Glutamatergic neuron (in vitro differentiated cells): ENCODE results near the gene GABRR1. TPM values are rescaled to one million over a fixed set of nuclear protein-coding genes. Genes with fewer than 3 reads are reported as not detected.

Source experiments
- DNase-seq: peaks from one replicate; pipeline ENCODE4 v3.0.0; 2022
- H3K27ac Mint-ChIP-seq: one replicate; pipeline ENCODE4 v1.8.0; 2020; ENCODE audit warnings: mild to moderate bottlenecking, mixed read lengths, inconsistent platforms; ENCODE audit not compliant: unreplicated experiment
- H3K27me3 Mint-ChIP-seq: one replicate; pipeline ENCODE4 v1.8.0; 2020; ENCODE audit warnings: mild to moderate bottlenecking, moderate library complexity, mixed read lengths, inconsistent platforms; ENCODE audit not compliant: unreplicated experiment
- H3K36me3 Mint-ChIP-seq: one replicate; pipeline ENCODE4 v1.8.0; 2020; ENCODE audit warnings: mild to moderate bottlenecking, mixed read lengths, inconsistent platforms; ENCODE audit not compliant: unreplicated experiment
- H3K4me1 Mint-ChIP-seq: one replicate; pipeline ENCODE4 v1.8.0; 2020; ENCODE audit warnings: mild to moderate bottlenecking, low read depth, mixed read lengths, inconsistent platforms; ENCODE audit not compliant: unreplicated experiment
- H3K4me3 Mint-ChIP-seq: one replicate; pipeline ENCODE4 v1.8.0; 2020; ENCODE audit warnings: mild to moderate bottlenecking, mixed read lengths, inconsistent platforms; ENCODE audit not compliant: unreplicated experiment
- H3K9me3 Mint-ChIP-seq: one replicate; pipeline ENCODE4 v1.8.0; 2020; ENCODE audit warnings: mild to moderate bottlenecking, moderate library complexity, mixed read lengths, inconsistent platforms; ENCODE audit not compliant: unreplicated experiment
- total RNA-seq: library from RNA; stranded (reverse); fragmentation: NEBNext Ultra II Directional; extraction: Animal tissue kit (Norgen Biotek cat#: 25700); gene quantifications from one replicate; pipeline ENCODE4 v1.2.1, GENCODE V29; 2021; ENCODE audit not compliant: unreplicated experiment
- TF ChIP-seq, protein P1 (sequence below): fragments of 200-600 bp; sonication (generic); IDR thresholded peaks from one replicate; pipeline ENCODE4 v1.5.0; 2021; ENCODE audit not compliant: partially characterized antibody, unreplicated experiment

Gene GABRR1
- total RNA-seq, 1 donor from 2014 or later: not detected

GRCh38 chr6:89161326-89162046 lies 55.7 kb downstream of the GABRR1 start:
- Mint-ChIP-seq H3K9me3 (no peaks in the 10 kb centered on the region), H3K27ac (no peak overlapping the region), H3K4me3 (no peak overlapping the region), H3K36me3 (no peaks in the 10 kb centered on the region), H3K27me3 (no peaks in the 10 kb centered on the region), H3K4me1 (no peaks in the 10 kb centered on the region)
- TF ChIP-seq, protein P1, sequence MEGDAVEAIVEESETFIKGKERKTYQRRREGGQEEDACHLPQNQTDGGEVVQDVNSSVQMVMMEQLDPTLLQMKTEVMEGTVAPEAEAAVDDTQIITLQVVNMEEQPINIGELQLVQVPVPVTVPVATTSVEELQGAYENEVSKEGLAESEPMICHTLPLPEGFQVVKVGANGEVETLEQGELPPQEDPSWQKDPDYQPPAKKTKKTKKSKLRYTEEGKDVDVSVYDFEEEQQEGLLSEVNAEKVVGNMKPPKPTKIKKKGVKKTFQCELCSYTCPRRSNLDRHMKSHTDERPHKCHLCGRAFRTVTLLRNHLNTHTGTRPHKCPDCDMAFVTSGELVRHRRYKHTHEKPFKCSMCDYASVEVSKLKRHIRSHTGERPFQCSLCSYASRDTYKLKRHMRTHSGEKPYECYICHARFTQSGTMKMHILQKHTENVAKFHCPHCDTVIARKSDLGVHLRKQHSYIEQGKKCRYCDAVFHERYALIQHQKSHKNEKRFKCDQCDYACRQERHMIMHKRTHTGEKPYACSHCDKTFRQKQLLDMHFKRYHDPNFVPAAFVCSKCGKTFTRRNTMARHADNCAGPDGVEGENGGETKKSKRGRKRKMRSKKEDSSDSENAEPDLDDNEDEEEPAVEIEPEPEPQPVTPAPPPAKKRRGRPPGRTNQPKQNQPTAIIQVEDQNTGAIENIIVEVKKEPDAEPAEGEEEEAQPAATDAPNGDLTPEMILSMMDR: no peak
- DNase-seq: no peak

DNA sequence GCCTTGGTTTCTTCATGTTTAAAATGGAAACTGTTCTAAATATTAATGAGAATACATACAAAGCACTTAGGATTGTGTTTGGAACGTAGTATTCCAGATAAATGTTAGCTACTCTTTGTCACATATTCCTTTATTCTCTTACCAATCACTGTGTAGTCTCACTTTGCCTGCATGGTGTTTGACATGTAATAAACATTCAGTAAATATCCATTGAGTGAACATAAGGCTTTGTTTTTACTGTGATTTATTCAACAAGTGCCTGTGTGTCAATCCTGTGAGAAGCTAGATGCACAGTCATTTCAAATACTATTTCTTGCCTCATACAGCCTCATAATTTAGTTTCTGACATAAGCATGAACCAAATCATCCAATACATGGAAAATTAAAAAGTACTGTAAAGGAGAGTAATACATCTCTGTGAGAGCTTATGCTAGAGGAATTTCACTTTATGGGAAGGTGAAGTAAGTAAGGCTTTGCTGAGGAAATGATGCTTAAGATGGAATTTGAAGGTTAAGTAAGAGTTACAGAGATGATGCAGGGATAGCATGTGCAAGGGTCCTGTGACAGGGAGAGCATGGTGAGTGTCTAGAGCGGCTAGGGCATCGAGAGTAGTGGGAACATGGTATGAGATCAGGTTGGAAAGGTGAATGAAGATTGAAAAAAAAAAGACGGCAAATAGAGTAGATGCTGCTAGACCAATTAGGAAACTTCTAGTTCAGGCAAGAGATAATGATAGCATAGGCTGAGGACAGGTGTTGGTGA lies 56.6 kb downstream of the GABRR1 start:
- Mint-ChIP-seq H3K36me3 (no peaks in the 10 kb centered on the region), H3K4me3 (no peak overlapping the region), H3K4me1 (no peaks in the 10 kb centered on the region), H3K9me3 (no peaks in the 10 kb centered on the region), H3K27me3 (no peaks in the 10 kb centered on the region), H3K27ac (no peak overlapping the region)
- TF ChIP-seq, protein P1: no peak
- no peak for DNase-seq

GRCh38 chr6:89154131-89154530 lies 63.0 kb downstream of the GABRR1 start:
- H3K27me3 Mint-ChIP-seq: no peaks in the 10 kb centered on the region
- H3K9me3 Mint-ChIP-seq: no peaks in the 10 kb centered on the region
- no peak overlapping the region for H3K4me3 Mint-ChIP-seq
- TF ChIP-seq, protein P1: no peak
- H3K36me3 Mint-ChIP-seq: no peaks in the 10 kb centered on the region
- no peak for DNase-seq
- no peaks in the 10 kb centered on the region for H3K4me1 Mint-ChIP-seq
- no peak overlapping the region for H3K27ac Mint-ChIP-seq

- TF ChIP-seq, protein P1: no peak
- Mint-ChIP-seq H3K9me3 (peaks cover 2% of the 10 kb centered on the region), H3K4me1 (no peaks in the 10 kb centered on the region), H3K27me3 (peaks cover 9% of the 10 kb centered on the region), H3K36me3 (peaks cover 5% of the 10 kb centered on the region), H3K4me3 (no peak overlapping the region), H3K27ac (no peak overlapping the region)
- no peak for DNase-seq
These were observed 69.0 kb downstream of the GABRR1 start for GRCh38 chr6:89148016-89148750.
